ENCODE measurements around the gene TMEM9.
"Not testable (repeated sequence)": the region's sequence is repeated elsewhere in the genome, so short reads cannot be mapped to it uniquely, and the experiment has no call there.

Gene TMEM9

GRCh38 chr1:201172999-201173610 is 18.8 kb upstream of the TMEM9 start:
- no peak for DNase-seq

GRCh38 chr1:201172326-201172725 is 18.1 kb upstream of the TMEM9 start:
- no peak for DNase-seq

GRCh38 chr1:201171063-201172036 is 17.1 kb upstream of the TMEM9 start:
- peak; percentile 46 for DNase-seq

GRCh38 chr1:201170533-201171062 is 16.3 kb upstream of the TMEM9 start:
- DNase-seq: peak; percentile 90

GRCh38 chr1:201169971-201170532 is 15.8 kb upstream of the TMEM9 start:
- no peak for DNase-seq

GRCh38 chr1:201169203-201169602 is 14.9 kb upstream of the TMEM9 start:
- no peak for DNase-seq

GRCh38 chr1:201167041-201167991 is 13.0 kb upstream of the TMEM9 start:
- DNase-seq: no peak

- DNase-seq: no peak
Observed at GRCh38 chr1:201164645-201165044, 10.4 kb upstream of the TMEM9 start.

GRCh38 chr1:201163707-201164106 is 9.4 kb upstream of the TMEM9 start:
- DNase-seq: no peak

- DNase-seq: not testable (repeated sequence)
Observed at GRCh38 chr1:201163036-201163435, 8.8 kb upstream of the TMEM9 start.

- no peak for DNase-seq
Observed at GRCh38 chr1:201157949-201158348, 3.7 kb upstream of the TMEM9 start.

- no peak for DNase-seq
Observed at GRCh38 chr1:201156819-201157218, 2.5 kb upstream of the TMEM9 start.

GRCh38 chr1:201156346-201156745 is 2.1 kb upstream of the TMEM9 start:
- no peak for DNase-seq

GRCh38 chr1:201155354-201155753 is 1.1 kb upstream of the TMEM9 start:
- no peak for DNase-seq

GRCh38 chr1:201153474-201154388 is 543 bp downstream of the TMEM9 start:
- no peak for DNase-seq

- DNase-seq: peak; percentile 31
Observed at GRCh38 chr1:201149400-201149799, 4.9 kb downstream of the TMEM9 start.

- DNase-seq: no peak
Observed at GRCh38 chr1:201147396-201148015, 6.8 kb downstream of the TMEM9 start.

- DNase-seq: no peak
Observed at GRCh38 chr1:201146626-201147390, 7.5 kb downstream of the TMEM9 start.

GRCh38 chr1:201145816-201146215 is 8.5 kb downstream of the TMEM9 start:
- no peak for DNase-seq

GRCh38 chr1:201145132-201145531 is 9.1 kb downstream of the TMEM9 start:
- DNase-seq: no peak

Measured in fibroblast of skin of back (primary cell).